Liver (tissue), 3 donors: ENCODE measurements around the gene ACO2.
A peak's percentile ranks its signal among the peaks of the same experiment; 100 is the strongest.

ENCODE experiments used
- GABPA ChIP-seq, 2 donors: IDR thresholded peaks in 1 of 2; conservative IDR thresholded peaks in 1 of 2; 2 replicates each; pipeline ENCODE4 v1.6.1; 2016; ENCODE audit warnings: antibody characterized with exemption in 2 of 2, mild to moderate bottlenecking in 1 of 2, moderate library complexity in 1 of 2
- HNF4G ChIP-seq: IDR thresholded peaks from 2 replicates; pipeline ENCODE4 v1.6.1; 2016; ENCODE audit warnings: antibody characterized with exemption
- JUND ChIP-seq, 2 donors: IDR thresholded peaks; 2 replicates each; pipeline ENCODE4 v1.6.1; 2016; ENCODE audit warnings: antibody characterized with exemption in 2 of 2
- NR2F2 ChIP-seq: IDR thresholded peaks from 2 replicates; pipeline ENCODE4 v1.6.1; 2016; ENCODE audit warnings: antibody characterized with exemption
- YY1 ChIP-seq: IDR thresholded peaks from 2 replicates; pipeline ENCODE4 v1.6.1; 2016; ENCODE audit warnings: antibody characterized with exemption, mild to moderate bottlenecking
- TF ChIP-seq, protein P1 (sequence below): fragments of 150-350 bp; IDR thresholded peaks from 2 replicates; pipeline ENCODE4 v1.5.1; 2017; ENCODE audit warnings: improper control_type of control experiment, low read depth, low read length; ENCODE audit not compliant: missing input control
- donor health status: healthy.
- donor health status: healthy.

DNA sequence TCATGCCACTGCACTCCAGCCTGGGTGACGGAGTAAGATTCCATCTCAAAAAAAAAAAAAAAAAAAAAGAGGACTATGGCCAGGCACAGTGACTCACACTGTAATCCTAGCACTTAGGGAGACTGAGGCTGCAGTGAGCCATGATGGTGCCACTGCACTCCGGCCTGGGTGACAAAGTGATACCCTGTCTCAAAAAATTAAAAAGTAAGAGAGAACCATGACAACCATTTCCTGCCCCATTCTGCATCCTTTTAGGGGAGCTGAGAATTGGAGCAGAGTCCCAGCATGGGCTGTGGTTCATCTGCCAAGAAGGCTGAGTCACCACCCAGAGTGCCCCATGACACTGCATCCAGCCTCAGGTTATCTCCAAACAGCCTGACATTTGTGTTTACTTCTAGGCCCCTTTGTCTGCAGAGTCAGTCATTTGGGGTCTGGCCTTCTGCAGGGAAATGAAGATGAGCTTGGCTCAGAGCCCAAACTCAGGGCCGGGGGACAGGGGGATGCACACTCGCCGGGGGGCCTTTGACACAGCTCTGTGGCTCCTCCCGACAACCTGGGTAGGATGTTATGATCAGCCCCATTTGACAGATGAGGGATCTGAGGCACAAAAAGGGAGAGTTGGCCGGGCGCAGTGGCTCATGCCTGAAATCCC lies 96.6 kb downstream of the ACO2 start:
- peak in 1 of 2 donors; percentile 70 for TF ChIP-seq JUND (IDR thresholded peaks at IDR 0.05)
- TF ChIP-seq, protein P1, sequence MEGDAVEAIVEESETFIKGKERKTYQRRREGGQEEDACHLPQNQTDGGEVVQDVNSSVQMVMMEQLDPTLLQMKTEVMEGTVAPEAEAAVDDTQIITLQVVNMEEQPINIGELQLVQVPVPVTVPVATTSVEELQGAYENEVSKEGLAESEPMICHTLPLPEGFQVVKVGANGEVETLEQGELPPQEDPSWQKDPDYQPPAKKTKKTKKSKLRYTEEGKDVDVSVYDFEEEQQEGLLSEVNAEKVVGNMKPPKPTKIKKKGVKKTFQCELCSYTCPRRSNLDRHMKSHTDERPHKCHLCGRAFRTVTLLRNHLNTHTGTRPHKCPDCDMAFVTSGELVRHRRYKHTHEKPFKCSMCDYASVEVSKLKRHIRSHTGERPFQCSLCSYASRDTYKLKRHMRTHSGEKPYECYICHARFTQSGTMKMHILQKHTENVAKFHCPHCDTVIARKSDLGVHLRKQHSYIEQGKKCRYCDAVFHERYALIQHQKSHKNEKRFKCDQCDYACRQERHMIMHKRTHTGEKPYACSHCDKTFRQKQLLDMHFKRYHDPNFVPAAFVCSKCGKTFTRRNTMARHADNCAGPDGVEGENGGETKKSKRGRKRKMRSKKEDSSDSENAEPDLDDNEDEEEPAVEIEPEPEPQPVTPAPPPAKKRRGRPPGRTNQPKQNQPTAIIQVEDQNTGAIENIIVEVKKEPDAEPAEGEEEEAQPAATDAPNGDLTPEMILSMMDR: no peak
- no peak for TF ChIP-seq GABPA (IDR thresholded peaks at IDR 0.05 in 1 of 2, conservative IDR thresholded peaks at IDR 0.05 in 1 of 2)
- no peak for TF ChIP-seq YY1
- no peak for TF ChIP-seq HNF4G
- TF ChIP-seq NR2F2: no peak
